ENCODE measurements around the gene CDX1. TPM values are rescaled to one million over a fixed set of nuclear protein-coding genes. Genes with fewer than 3 reads are reported as not detected.

The CDX1 gene
- total RNA-seq, 2 donors from 2014 or later, result not detected

DNA sequence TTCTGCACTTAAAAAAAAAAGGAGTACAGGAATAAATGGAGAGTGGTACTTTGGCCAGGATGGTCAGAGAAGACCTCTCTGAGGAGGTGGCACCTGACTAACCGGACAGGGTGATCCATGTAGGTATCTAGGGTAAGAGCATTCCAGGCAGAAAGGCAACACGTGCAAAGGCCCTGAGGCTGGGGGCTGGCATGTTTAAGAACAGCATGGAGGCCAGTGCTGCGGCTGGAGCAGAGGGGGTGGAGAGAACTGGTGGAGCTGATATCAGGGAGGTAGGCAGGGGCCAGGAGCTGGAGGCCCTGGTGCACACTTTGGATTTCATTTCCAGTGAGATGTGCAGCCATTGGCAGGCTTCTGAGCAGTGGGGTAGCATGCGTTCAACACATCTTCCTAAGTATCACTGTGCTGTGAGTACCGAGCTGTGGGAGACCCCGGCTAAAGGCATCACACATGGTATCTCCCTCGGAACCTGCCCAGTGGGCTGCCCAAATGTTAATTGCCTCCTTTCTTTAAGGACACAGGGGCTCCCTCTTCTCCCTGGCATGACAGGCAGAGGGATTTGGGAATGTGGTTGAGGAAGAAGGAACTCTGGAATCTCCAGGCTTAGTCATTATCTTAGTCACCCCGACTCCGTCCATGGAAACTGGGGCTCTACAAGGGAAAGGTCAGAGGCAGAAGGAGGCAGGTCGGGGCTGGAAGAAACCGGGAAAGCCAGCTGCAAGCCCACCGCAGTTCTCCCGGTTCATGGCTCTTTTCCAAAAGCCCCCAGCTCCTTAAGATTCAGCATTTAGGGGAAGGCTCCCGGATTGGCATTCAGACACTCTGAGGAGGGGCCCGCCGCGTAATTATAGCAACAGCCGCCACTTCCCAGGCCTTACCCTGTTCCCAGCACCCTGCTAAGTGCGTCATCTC, 41.9 kb downstream of the CDX1 start:
- no peaks in the 10 kb centered on the region for H3K36me3 Mint-ChIP-seq (ENCODE audit: low read depth)
- H3K27ac Mint-ChIP-seq, result no peak overlapping the region
- 75 to 82% methylated on average over 8 to 19 of the region's 19 CpGs for WGBS, 2 experiments (ENCODE audit: insufficient coverage in 1 of 2, insufficient read length in 1 of 2)
- Histone ChIP-seq H3K4me1 (ENCODE audit: control insufficient read depth, insufficient read depth, low read length) (no peaks in the 10 kb centered on the region), H3K27ac (ENCODE audit: low read depth, low read length) (no peak overlapping the region), H3K9ac (ENCODE audit: extremely low read depth, low read length, poor library complexity, severe bottlenecking) (no peak overlapping the region), H3K36me3 (ENCODE audit: control insufficient read depth, insufficient read depth, low read length) (no peaks in the 10 kb centered on the region), H3K4me3 (ENCODE audit: low read length) (no peak overlapping the region), H3K9me3 (ENCODE audit: control insufficient read depth, low read length) (no peaks in the 10 kb centered on the region), H3K27me3 (ENCODE audit: control insufficient read depth, insufficient read depth, low read length, poor library complexity, severe bottlenecking) (no peaks in the 10 kb centered on the region)
- no peak for DNase-seq
- H3K27me3 Mint-ChIP-seq (ENCODE audit: insufficient read depth), result peaks cover 11% of the 10 kb centered on the region
- TF ChIP-seq, protein P1, sequence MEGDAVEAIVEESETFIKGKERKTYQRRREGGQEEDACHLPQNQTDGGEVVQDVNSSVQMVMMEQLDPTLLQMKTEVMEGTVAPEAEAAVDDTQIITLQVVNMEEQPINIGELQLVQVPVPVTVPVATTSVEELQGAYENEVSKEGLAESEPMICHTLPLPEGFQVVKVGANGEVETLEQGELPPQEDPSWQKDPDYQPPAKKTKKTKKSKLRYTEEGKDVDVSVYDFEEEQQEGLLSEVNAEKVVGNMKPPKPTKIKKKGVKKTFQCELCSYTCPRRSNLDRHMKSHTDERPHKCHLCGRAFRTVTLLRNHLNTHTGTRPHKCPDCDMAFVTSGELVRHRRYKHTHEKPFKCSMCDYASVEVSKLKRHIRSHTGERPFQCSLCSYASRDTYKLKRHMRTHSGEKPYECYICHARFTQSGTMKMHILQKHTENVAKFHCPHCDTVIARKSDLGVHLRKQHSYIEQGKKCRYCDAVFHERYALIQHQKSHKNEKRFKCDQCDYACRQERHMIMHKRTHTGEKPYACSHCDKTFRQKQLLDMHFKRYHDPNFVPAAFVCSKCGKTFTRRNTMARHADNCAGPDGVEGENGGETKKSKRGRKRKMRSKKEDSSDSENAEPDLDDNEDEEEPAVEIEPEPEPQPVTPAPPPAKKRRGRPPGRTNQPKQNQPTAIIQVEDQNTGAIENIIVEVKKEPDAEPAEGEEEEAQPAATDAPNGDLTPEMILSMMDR (conservative IDR thresholded peaks at IDR 0.05), result no peak
- H3K9me3 Mint-ChIP-seq, result no peaks in the 10 kb centered on the region
- peaks cover 13% of the 10 kb centered on the region for H3K4me1 Mint-ChIP-seq
- H3K4me3 Mint-ChIP-seq, result no peak overlapping the region

DNA sequence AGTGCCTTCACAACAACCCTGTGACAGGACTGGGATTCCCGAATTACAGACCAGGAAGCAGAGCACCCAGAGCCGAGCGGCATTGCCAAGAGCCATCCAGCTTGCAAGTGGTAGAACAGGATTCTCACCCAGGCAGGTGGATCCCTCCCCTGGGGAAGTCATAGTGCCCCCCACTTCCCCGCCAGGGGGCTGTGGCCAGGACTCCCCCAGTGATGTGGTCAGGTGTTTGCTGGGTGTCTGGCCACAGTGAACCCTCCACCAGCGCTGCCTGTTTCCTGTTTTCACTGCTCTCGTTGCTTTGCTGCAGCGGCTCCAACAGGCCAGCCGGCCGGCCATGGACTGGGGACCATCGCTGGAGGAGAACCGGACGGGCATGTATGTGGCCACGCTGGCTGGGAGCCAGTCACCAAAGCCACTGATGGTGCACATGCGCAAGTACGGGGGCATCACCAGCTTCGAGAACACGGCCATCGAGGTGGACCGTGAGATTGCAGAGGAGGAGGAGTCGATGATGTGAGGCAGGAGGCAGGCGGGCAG, 42.6 kb downstream of the CDX1 start:
- Mint-ChIP-seq H3K4me1 (peaks cover 13% of the 10 kb centered on the region), H3K27me3 (ENCODE audit: insufficient read depth) (peaks cover 15% of the 10 kb centered on the region), H3K36me3 (ENCODE audit: low read depth) (no peaks in the 10 kb centered on the region), H3K27ac (no peak overlapping the region), H3K4me3 (no peak overlapping the region), H3K9me3 (no peaks in the 10 kb centered on the region)
- H3K4me3 ChIP-seq (ENCODE audit: low read length), result no peak overlapping the region
- no peak overlapping the region for H3K27ac ChIP-seq (ENCODE audit: low read depth, low read length)
- TF ChIP-seq, protein P1 (conservative IDR thresholded peaks at IDR 0.05), result no peak
- H3K4me1 ChIP-seq (ENCODE audit: control insufficient read depth, insufficient read depth, low read length), result no peaks in the 10 kb centered on the region
- no peak for DNase-seq
- H3K9ac ChIP-seq (ENCODE audit: extremely low read depth, low read length, poor library complexity, severe bottlenecking), result no peak overlapping the region
- no peaks in the 10 kb centered on the region for H3K27me3 ChIP-seq (ENCODE audit: control insufficient read depth, insufficient read depth, low read length, poor library complexity, severe bottlenecking)
- 93 to 94% methylated on average over 19 to 21 of the region's 21 CpGs for WGBS, 2 experiments (ENCODE audit: insufficient coverage in 1 of 2, insufficient read length in 1 of 2)
- no peaks in the 10 kb centered on the region for H3K36me3 ChIP-seq (ENCODE audit: control insufficient read depth, insufficient read depth, low read length)
- no peaks in the 10 kb centered on the region for H3K9me3 ChIP-seq (ENCODE audit: control insufficient read depth, low read length)

- 74 to 88% methylated on average over 1 to 6 of the region's 6 CpGs for WGBS, 2 experiments (ENCODE audit: insufficient coverage in 1 of 2, insufficient read length in 1 of 2)
- Histone ChIP-seq H3K27ac (ENCODE audit: low read depth, low read length) (no peak overlapping the region), H3K4me1 (ENCODE audit: control insufficient read depth, insufficient read depth, low read length) (no peaks in the 10 kb centered on the region), H3K9ac (ENCODE audit: extremely low read depth, low read length, poor library complexity, severe bottlenecking) (no peak overlapping the region), H3K4me3 (ENCODE audit: low read length) (no peak overlapping the region), H3K9me3 (ENCODE audit: control insufficient read depth, low read length) (no peaks in the 10 kb centered on the region), H3K36me3 (ENCODE audit: control insufficient read depth, insufficient read depth, low read length) (no peaks in the 10 kb centered on the region), H3K27me3 (ENCODE audit: control insufficient read depth, insufficient read depth, low read length, poor library complexity, severe bottlenecking) (no peaks in the 10 kb centered on the region)
- no peak overlapping the region for H3K4me3 Mint-ChIP-seq
- peaks cover 25% of the 10 kb centered on the region for H3K27me3 Mint-ChIP-seq (ENCODE audit: insufficient read depth)
- no peaks in the 10 kb centered on the region for H3K36me3 Mint-ChIP-seq (ENCODE audit: low read depth)
- no peak overlapping the region for H3K27ac Mint-ChIP-seq
- no peaks in the 10 kb centered on the region for H3K9me3 Mint-ChIP-seq
- H3K4me1 Mint-ChIP-seq, result peaks cover 13% of the 10 kb centered on the region
- no peak for DNase-seq
- TF ChIP-seq, protein P1 (conservative IDR thresholded peaks at IDR 0.05), result no peak
These were observed 44.1 kb downstream of the CDX1 start for GRCh38 chr5:150210644-150211043.
